HG02938 (cell line): ENCODE measurements around the gene THAP9.
"Not testable (repeated sequence)": the region's sequence is repeated elsewhere in the genome, so short reads cannot be mapped to it uniquely, and the experiment has no call there.

ENCODE experiments used
- ATAC-seq: cut with Tn5 transposase; IDR thresholded peaks from one replicate; pipeline ENCODE4 v1.9.1; 2021; ENCODE audit warnings: mild to moderate bottlenecking, moderate library complexity; ENCODE audit not compliant: unreplicated experiment

Gene THAP9

DNA sequence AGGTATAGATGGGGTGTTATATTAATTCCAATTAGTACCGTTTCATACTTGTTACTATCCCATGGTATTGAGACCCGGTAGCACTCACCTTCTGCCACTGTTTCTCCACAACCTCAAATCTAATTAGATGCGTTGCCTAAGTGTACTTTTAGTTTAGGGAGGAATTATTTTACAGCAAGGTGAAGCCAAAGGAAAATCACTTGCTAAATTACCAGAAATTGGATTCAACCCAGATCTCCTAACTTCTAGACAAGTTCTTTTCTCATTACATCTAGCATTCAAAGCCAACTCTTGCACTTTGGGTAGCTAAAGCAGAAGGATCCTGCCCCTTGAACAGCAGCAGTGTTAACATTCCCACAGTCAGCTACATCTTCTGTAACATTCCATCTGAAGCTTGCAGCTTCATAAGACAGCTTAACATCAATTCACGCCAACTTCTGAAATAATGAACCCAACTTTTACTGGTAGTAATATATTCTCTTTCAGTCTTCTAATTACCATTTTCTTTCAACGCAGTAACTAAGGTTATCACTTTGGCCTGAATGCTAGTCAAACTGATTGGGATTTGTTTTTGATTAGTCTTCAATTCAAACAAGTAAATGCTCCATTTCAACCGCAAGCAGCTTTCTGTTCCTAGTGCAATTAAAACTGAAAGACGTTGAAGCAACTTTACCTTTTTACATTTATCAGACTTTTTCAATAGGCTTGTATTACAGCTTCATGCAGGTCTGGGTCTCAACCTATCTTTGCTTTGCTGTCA lies 8.6 kb upstream of the THAP9 start:
- ATAC-seq, result no peak

GRCh38 chr4:82892467-82892802 lies 8.1 kb upstream of the THAP9 start:
- no peak for ATAC-seq

- ATAC-seq, result no peak
Measured at GRCh38 chr4:82893942-82894341, 6.6 kb upstream of the THAP9 start.

GRCh38 chr4:82896755-82897154 lies 3.8 kb upstream of the THAP9 start:
- no peak for ATAC-seq

GRCh38 chr4:82898322-82899243 lies 2.0 kb upstream of the THAP9 start:
- no peak for ATAC-seq

DNA sequence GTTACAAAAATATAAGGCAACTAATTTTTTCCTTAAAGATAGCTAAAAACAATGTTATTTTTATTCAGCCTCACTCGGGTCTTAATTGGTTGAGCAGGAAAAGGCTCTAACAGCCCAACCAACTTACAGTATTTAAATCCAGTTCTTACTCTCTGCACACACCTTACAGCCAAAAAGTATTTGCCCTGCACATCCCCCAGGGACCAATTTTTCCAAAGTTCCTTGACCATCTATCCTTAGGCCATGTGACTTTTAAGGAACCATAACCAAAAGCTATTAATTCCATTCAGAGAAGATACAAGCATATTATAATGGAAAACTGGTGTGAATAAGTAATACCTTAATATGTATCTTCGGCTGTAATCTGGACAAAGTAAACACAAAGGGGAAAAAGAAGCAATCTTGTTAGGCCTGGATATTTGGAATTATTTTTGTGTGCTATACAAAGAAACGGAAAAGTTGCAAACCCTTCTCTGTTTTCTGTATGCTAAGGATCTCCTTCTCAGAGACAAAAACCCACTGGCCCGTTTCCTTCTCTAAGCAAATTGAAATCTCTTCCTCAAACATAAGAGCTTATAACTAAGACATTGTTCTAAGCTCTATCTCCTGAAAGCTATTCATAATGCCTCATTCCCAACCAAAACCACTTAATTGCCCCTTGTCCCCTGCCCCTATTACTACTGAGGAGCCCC lies 1.0 kb upstream of the THAP9 start:
- no peak for ATAC-seq

GRCh38 chr4:82900066-82900410 lies 497 bp upstream of the THAP9 start:
- ATAC-seq, result no peak

DNA sequence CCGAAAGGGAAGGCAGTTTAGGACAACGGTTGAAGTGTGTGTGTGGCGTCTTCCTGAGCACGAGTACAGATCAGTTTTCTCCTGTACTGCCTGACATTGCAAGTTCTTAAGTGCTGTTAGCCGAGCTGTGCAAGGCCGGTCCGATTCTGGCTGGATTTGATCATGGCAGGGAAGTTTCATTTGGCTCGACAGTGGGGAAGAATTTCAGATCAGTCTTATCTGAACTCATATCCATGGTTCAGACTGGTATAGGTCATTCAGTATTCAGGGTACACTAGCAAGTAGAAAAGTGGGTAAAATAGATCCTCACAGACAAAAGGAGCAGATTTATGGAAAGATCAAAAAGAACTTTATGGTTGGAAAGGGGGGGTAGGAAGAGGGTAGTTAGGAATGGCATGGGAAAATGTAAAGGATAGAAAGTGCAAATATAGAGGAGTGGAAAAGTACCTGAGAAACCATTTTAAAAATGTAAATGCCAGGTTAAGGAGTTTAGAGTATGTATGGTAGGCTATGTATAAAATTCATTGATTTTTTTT lies 716 bp downstream of the THAP9 start:
- ATAC-seq, result no peak

- no peak for ATAC-seq
Measured at GRCh38 chr4:82903737-82904136, 3.2 kb downstream of the THAP9 start.

DNA sequence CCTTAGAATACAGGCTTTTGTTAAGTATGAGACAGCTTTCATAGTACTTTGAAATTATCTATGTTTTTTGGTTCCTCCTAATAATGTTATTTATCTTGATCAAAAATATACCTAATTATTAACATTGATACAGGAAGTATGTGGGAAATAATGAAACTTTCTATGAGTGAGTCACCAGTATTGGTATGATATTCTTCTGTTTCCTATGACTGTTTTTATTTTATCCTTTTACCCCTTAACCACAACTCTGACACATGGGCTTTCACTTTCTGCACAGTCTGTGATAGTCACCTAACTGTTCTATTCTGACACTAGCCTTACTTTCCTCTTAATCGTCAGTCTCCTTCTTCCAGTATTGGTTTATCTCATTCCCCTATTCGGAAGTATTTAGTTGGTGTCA lies 4.7 kb downstream of the THAP9 start:
- peak; percentile 55 for ATAC-seq

DNA sequence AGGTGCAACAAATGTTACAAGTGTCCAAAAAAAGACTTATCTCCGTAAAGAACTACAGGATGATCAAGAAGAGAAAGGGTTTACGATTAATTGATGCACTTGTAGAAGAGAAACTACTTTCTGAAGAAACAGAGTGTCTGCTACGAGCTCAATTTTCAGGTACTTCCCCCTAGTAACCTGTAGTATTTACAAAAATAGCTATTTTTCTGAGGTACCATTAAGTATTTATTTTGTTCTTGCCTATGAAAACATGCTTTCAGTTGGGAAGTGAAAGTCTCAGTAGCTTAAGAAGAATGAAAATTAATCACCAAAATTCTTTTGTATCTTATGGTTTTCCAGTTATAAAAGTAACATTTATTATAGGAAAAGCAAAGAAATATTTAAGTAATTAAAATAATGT lies 5.9 kb downstream of the THAP9 start:
- peak; percentile 50 for ATAC-seq

GRCh38 chr4:82909326-82909725 lies 8.8 kb downstream of the THAP9 start:
- ATAC-seq, result no peak

- no peak for ATAC-seq
Measured at GRCh38 chr4:82913305-82913704, 12.8 kb downstream of the THAP9 start.

GRCh38 chr4:82913968-82914367 lies 13.4 kb downstream of the THAP9 start:
- not testable (repeated sequence) for ATAC-seq

DNA sequence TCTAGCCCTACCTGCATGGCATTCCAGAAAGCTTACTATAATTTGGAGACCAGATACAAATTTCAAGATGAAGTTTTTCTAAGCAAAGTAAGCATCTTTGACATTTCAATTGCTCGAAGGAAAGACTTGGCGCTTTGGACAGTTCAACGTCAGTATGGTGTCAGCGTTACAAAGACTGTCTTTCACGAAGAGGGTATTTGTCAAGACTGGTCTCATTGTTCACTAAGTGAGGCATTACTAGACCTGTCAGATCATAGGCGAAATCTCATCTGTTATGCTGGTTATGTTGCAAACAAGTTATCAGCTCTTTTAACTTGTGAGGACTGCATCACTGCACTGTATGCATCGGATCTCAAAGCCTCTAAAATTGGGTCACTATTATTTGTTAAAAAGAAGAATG lies 17.6 kb downstream of the THAP9 start:
- no peak for ATAC-seq

DNA sequence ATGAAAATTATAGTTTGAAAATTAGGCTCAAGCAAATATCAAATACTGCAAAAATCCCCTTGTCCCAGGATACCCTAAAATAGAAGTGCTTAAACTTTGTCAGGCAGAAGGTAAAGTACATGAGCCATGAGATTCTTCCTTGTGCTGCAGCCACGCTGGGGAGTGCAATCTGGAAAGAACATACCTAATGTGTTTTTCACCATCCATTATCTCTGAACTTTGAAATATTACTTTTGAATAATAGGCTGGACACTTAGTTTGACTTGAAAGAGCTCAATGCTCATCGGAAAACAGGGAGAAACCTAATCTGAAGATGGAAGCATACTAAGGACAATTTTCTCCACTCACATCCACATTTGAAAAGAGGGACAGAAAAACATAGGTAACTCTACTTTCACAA lies 18.9 kb downstream of the THAP9 start:
- no peak for ATAC-seq

DNA sequence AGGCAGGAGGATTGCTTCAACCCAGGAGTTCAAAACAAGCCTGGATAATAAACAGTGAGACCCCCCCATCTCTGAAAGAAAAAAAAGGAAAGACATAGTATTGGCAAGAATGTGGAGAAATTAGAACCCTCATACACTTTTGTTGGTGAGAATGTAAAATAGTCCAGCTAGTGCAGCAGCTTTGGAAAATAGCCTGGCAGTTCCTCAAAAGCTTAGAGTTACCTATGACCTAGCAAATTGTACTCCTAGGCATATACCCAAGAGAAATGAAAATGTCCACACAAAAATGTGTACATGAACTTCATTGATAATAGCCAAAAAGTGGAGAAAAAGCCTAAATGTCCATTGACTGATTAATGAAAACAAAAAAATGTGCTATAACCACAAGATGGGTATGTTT lies 21.3 kb downstream of the THAP9 start:
- ATAC-seq, result no peak

DNA sequence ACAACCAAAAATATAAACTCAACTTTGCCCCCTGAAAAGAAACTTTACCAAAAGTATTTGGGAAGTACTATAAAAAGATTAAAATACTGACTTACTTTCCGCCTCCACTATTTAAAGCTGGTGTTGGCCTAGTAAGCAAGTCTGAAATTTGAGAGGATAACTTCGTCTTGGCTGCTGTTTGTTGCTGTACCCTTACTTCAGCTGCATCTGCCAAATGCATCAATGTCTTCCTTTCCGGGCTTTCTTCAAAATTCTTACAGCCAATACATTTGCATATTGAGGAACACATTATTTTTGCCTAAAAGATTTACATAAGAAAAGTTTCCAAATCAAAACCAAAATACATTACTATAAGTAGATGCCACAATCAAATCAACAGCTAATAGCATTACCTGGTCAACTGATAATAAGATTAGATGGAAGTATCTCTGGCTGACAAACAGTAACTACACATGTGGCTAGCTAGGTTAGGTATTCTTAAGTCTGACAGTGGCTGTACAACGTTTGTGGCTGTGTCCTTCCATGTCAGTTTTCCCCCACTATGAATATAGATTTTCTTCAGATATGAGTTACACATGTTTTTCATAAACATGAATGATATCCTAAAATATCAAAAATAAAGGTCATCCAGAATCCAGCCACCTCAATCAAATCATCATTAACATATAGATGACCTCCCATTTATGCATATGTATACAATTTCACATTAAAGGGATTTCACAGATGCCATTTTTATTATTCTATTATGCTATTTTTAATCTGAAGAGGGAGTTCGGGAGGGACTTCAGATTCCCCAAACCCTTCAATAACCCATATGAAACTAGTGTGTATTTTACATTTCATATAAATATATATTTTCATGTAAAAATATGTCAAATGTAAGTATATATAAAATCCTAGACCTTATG lies 30.6 kb downstream of the THAP9 start:
- ATAC-seq, result no peak

- no peak for ATAC-seq
Measured at GRCh38 chr4:82934441-82934840, 33.9 kb downstream of the THAP9 start.

DNA sequence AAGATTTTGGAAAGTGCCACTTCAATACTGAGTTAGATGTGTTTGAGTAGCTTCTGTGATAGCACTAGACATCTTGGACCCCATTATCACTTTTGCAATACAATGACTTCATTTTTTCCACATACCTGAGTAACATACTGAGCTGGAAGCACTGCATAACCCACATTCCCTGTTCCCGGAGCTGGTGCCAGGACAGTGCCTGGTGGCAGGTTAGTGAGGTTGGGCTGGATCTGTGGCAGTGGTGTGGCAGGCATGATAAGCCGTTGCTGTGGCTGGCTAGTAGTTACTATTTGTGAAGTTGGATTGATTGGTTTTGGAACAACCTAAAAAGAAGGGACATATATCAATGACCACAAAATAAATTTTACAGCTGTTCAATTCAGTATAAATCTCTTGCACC lies 38.9 kb downstream of the THAP9 start:
- no peak for ATAC-seq
